ENCODE measurements around the gene SAMD10. TPM values are rescaled to one million over a fixed set of nuclear protein-coding genes. Genes with fewer than 3 reads are reported as not detected.
"Not testable (repeated sequence)": the region's sequence is repeated elsewhere in the genome, so short reads cannot be mapped to it uniquely, and the experiment has no call there.

The SAMD10 gene
- polyA plus RNA-seq, 12 donors: 1.8 to 9.9 (median 2.5) TPM; not detected in 1

GRCh38 chr20:63969838-63970713, 9.4 kb downstream of the SAMD10 start, which contains the start of gene ZNF512B:
Gene ZNF512B (minus strand): TSS chr20:63969930. CDS start chr20:63967950, 1,980 bp downstream.
- peak; percentile 77 for DNase-seq

DNA sequence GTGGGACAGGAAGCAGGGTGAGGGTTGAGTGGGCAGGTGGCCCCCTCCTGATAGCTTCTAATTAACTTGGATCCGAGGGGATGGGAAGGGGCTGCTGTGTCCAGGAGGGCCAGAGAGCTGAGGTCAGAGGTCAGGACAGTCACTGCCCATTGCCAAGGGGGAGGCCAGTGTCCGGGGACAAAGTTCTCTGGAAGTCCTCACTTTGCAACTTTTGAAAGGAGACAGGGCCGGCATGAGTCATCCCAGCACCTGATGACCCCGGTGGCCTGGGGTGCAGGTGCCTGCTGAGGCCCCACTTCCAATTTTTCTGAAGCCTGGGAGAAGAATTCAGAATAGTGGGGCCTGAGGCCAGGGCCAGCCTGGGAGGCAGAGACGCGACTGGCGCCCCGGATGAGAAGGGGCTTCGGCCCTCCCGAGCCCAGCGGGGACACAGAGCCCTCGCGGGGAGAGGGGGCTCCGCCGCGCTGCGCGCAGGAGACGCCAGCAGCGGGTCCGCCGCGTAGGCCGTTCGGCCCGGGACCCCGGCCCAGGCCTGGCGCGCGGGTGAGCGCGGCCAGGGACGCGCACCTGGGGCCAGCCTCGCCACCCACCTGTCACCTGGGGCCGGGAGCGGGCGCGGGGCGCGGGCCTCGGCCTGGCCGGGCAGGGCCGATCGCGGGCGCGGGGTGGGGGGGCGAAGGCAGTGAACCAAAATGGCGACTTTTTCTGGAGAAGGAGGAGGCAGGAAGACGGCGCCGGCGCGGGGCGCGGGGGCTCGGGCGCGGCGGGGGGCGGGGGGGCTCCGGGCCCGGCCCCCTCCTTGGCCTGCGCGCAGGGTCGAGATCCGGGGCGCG, 10.3 kb downstream of the SAMD10 start:
- DNase-seq: no peak

DNA sequence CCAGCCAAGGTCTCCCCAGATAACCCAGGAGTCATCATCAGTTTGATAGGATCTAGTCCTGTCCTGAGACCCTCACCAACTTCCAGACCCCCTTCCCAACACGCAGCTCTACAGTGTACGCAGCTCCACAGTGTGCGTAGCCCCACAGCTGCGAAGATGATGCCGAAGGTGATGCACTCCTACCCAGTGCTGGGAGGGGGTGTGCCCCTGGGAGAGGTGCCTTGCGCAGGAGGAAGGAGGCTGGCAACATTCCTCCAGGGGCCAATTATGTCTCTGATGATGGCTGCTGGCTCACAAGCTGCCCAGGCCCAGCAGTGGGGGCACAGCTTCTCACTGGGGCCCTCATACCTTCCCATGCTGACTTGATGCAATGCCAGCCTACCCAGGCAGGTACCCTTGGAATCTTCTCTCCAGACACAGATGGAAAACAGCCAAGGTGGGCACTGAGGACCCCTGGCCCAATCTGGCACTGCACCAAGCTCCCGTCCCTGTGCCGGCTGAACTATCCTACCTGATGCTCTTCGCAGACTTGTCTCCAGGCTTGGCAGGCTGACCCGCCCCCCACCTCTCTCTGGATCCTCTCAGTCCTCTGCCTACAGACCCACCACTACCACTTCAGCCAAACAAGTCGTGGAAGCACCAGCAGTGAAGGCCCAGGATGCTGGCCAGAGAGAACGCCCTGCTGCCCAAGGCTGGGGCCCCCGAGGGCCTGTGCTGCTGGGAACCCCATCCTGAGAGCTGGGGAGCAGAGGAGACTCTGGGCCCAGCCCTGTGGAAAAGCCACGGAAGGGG, 11.1 kb downstream of the SAMD10 start:
- no peak for DNase-seq

- no peak for DNase-seq
These were observed 11.9 kb downstream of the SAMD10 start for GRCh38 chr20:63967330-63968135.

DNA sequence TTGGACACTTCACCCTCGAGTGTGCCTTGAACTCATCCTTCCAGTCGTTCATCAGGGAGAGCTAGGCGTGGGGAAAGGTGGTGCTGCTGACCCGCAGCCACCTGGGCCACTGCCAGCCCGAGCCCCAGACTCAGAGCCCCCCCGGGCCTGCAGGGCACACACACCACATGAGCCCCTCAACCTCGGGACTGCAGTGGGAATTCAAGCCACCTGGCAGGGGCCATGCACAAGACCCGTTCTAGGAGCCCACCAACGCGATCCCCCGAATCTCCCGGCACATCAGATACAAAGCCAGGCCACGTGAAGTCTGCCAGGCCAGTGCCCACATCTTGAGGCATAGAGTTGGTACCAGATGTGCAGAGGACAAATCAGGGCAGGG, 12.5 kb downstream of the SAMD10 start:
- no peak for DNase-seq

DNA sequence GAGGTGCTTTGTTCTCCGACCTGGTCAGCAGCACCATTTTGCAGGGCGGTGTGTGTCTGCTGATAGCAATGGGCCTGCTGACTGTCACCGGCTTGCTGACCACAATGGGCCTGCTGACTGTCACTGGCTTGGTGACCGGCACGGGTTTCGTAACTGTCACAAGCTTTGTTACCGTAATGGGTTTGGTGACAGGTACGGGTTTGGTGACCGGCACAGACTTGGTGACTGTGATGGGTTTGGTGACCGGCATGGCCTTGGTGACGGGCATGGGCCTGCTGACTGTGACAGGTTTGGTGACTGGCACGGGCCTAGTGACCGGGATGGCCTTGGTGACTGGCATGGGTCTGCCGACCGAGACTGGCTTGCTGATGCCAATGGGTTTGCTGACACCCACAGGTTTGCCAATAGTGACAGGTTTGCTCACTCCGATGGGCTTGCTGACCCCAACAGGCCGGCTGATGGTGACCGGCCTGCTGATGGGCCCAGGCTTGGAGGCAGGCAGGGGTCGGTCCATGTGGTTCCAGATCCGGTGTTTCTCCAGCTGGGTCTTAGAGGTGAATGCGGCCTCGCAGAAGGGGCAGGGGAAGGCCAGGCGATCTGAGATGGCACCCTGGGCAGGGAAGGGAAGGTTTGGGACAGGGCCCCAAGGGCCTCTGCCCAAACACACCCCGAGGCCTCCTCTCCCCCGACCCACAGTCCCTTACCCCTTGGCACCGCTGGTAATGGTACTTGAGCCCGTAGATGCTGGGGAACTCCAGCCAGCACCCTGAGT, 13.1 kb downstream of the SAMD10 start:
- DNase-seq: no peak

DNA sequence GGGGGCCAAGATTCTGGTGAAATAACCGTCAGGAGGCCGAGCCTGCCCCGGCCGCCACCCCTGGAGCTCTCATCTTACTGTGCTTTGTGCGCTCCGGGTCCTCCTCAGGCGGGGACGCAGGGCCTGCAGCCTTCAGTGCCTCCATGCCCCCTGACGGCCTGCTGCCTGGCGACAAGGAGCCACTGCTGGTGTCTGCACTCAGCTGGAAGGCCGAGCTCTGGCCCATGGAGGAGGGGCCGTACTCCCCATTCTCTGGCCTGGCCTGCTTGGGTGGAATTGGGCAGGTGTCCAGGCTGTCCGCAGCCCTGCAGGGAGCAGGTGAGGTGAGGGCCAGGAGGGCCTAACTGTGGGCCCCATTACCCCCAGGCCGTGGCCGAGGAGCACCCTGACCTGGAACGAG, 15.0 kb downstream of the SAMD10 start:
- no peak for DNase-seq

GRCh38 chr20:63963784-63964301, 15.6 kb downstream of the SAMD10 start:
- DNase-seq: no peak

GRCh38 chr20:63963348-63963741, 16.1 kb downstream of the SAMD10 start:
- DNase-seq: no peak

DNA sequence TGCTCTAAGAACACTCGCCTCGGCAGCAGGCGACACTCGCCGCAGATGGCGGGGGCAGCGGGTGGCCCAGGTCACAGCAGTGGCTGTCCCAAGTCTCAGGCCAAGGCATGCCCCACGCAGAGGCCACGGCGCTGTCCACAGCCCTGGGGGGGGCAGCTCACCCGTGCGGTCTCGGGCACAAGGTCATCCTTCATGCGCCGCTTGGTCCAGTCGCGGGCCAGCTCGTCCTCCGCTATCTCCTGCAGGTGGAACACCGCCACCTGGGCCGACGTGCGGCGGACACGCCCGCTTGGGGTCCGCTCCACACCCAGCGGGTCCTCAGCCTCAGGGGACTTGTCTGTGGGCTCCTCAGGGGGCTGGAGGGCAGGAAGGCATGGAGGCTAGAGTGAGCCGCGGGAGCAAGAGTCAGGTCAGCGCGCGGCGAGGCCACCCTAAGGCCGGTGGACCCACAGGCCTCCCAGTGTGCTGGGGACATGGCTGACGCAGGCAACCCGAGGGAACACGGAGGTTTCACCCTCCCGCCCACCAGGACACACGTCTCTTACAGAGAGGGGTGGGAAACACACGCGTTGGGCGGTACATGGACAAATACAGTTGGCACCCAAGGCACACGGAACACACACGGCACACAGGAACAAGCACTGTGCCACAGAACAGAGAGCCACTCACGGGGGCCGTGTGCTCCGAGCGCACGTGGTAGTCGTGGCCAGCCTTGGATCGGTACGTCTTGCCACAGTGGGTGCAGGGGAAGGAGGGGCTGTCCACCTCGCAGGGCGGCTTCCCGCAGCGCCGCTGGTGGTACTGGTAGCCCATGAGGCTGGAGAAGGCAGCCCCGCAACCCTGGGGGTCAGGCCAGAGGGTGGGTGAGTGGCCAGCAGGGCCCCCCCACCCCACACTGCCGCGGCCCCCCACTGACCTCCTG, 16.8 kb downstream of the SAMD10 start:
- no peak for DNase-seq

DNA sequence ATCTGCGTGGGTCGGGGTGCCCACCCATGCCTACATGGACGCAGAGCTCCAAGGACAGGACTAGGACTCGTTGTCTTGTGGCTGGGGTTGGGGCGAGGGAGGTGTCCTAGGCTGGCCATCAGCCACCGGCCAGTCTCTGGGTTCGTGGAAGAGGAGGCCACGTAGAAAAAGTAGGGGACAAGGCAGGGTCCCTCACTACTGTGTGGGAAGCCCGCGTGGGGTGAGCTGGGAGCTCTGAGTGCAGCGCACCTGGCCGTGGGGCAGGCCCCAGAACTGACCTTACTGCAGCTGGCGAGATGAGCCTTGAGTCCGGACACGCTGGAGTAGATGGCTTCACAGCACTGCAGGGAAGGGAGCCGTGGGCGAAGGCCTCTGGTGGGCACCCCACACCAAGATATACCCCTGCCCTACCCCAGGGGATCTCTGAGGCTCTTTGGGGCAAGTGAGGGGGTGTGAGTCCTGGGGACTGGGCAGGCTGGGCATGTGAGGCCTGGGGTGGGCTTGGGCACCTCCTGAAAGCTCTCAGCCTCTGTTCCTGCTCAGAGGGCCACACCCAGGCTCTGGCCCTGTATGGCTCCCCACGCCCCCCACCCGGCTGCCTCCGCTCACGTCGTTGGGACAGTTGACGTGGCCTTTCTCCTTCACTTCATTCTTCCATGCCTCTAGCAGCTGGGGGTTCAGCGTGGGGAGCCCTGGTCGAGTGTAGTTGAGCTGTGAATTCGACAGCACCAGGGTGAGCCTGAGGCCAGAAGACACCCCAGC, 17.6 kb downstream of the SAMD10 start:
- no peak for DNase-seq

- not testable (repeated sequence) for DNase-seq
These were observed 18.5 kb downstream of the SAMD10 start for GRCh38 chr20:63960654-63961621.

DNA sequence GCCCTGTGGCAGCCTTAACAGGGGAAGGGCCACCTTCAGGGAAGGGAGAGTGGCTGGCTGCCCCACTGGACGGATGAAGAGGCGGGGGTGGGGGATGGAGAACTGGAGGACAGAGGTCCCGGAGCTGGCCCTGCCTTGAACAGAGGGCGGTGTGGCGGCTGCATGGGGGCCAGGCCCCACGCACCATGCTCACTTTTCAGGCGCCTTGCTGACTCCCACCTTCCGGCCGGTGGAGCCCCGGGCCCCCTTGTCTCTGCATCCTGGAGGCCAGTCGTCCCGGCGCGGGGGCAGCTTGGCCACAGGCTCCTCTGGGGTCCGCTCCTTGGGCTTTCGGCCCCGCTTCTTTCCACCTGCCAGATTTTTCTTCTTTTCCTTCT, 19.8 kb downstream of the SAMD10 start:
- no peak for DNase-seq

DNA sequence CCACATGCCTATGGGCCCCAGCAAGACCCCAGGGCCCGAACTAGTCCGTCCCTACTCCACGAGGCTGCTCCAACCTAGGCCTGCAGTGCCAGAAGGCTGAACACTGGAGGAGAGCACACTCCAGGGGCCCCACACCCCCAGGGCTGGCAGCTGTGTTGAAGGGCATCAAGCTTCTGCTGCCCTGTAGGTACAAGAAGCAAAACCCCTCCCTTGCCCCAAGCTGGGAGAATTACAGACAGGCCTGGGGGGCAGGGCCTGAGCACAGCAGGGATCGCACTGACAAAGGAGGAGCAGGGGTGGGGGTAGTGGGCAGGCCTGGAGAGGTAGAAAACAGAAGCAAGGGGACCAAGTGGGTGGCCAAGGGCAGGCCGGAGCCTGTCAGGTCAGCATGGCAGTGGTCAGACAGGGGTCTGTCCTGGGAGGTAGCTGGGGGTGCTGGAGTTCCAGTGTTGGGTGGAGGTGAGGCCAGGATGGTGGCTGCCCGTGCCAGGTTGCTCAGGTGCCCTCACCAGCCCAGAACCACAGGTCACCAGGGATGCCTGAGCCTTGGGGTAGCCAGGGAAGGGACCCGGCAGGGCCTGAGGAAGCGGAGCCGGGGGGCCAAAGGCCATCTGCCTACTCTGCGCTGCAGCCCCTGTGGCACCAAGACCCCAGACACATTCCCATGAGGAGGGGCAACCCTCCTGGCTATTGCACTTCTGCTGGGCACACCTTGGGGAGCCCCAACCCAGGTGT, 20.3 kb downstream of the SAMD10 start:
- no peak for DNase-seq

DNA sequence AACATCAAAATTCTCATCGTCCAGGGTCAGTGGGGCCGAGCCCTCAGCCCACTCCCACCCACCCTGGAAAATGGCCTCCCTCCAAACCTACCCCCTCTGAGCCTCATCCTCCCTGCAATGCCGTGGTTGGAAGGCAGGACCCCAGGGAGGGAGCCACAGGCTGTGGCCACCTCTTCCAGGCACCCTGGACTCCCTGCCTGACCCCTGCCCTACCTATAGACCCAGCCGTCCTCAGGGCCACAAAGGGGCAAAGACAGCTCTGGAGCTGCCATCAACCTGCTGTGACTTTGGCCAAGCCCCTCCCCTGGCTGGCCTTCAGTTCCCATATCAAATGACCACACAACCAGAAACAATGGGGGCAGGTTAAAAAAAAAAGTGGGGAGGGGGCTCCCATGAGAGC, 21.0 kb downstream of the SAMD10 start:
- no peak for DNase-seq

Measured in muscle of arm (tissue), 12 donors.